Measurements from ENCODE around the gene ZMYM3. TPM values are rescaled to one million over a fixed set of nuclear protein-coding genes. Genes with fewer than 3 reads are reported as not detected.
"Not testable (repeated sequence)": the region's sequence is repeated elsewhere in the genome, so short reads cannot be mapped to it uniquely, and the experiment has no call there.

ZMYM3 gene
- total RNA-seq: 8.5 TPM

DNA sequence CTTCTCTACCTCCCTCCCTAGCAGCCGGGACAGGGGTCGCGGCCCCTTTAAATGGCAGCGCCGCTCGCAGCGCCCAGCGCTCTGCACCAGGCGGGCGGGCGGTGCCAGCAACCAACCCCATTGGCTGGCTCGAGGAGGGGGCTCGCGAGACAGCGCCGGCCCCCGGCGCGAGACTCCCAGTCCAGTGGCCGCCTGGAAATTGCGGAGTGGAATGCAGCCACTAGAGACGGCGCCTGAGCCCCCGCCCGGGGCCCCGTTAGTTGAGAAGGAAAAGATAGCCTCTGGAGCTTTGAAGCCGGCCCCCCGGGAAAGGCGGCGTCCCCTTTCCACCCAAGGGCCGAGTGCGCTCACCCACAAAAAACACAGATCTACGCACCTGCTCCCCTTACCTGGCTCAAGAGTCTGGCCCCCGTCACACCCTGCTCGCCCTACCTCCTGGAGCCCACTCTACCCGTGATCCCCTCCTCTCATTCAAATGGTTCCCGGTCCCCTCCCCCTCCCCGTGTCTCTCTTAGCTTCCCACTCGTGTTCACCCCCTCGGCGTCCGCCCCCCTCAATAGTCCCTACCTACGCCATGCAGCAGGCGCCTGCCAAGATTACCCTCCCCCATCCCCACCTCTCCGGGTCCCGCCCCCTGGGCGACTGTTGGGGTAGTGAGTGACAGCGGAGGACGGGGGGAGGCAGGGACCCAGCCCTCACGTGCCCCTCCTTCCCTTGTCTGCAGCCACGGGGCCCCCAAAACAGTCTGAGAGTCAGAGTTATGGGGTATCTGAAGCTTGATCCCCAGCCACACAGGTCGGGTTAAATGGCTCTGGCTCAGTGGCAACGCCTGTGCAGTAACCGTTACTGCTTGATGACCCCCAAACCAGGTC lies at the start of gene ZMYM3:
Gene ZMYM3 (minus strand): TSS at position 49 of the 872 bp plus-strand sequence. CDS start 885 bp downstream, outside the sequence.
- peak; percentile 91 for ATAC-seq

DNA sequence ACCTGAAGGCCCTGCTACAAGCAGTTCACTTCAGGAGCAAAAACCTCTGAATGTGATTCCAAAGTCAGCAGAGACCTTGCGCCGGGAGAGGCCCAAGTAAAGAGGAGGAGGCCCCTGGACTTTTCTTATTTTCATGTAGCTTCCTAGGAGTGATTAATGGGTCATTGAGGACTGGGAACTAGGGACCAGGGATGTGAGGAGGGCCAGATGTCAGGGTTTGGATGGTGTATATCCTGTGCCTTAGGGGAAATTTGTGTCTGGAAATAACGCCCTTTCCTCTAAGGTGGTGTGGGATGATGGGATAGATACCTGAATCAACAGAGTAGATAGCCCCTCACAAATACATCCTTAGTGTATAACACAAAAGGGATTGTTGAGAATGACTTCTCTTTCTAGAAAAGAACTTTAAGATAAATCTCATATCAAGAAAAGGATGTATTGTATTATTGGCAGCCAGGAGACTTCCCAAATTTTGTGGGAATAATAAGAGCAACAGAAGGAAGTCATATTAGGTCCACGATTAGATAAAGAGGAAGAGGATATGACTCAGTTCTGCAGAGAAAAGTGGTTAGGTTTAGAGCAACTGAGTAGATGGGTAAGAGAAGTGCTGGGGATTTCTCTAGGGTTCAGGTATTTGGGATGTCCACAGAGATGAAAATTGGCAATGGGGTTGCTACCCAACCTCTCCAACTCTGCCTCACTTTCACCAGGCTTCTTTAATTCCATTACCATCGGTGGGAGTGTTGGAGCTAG lies 48.7 kb upstream of the ZMYM3 start:
- ATAC-seq: no peak

- ATAC-seq: no peak
Observed at GRCh38 chrX:71301195-71301924, 47.4 kb upstream of the ZMYM3 start, which contains the start of gene ITGB1BP2. Gene ITGB1BP2, plus strand, starts transcription at chrX:71301750. Its CDS starts 57 bp downstream, at chrX:71301807.

GRCh38 chrX:71300495-71300894 lies 46.6 kb upstream of the ZMYM3 start:
- ATAC-seq: not testable (repeated sequence)

GRCh38 chrX:71300064-71300463 lies 46.1 kb upstream of the ZMYM3 start:
- not testable (repeated sequence) for ATAC-seq

DNA sequence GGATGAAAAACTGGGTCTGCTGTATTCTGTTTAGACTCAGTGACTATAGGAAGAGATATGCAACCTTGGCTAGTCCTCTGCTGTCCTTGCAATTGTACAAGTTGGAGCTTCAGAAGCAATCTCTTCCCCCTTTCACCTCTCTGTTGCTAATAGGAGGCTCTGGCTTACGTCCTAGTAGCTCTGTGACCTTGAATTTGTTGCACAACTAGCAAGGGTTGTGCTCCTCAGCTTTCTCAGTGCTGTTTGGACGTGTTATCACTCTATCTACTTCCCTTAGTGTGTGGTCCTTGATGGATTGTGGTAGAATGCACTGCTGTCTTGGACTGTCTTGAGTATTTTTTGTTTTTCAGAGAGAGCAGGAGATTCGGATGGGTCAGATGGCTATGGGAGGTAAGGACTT lies 44.2 kb upstream of the ZMYM3 start:
- no peak for ATAC-seq

GRCh38 chrX:71296806-71297205 lies 42.9 kb upstream of the ZMYM3 start:
- no peak for ATAC-seq

DNA sequence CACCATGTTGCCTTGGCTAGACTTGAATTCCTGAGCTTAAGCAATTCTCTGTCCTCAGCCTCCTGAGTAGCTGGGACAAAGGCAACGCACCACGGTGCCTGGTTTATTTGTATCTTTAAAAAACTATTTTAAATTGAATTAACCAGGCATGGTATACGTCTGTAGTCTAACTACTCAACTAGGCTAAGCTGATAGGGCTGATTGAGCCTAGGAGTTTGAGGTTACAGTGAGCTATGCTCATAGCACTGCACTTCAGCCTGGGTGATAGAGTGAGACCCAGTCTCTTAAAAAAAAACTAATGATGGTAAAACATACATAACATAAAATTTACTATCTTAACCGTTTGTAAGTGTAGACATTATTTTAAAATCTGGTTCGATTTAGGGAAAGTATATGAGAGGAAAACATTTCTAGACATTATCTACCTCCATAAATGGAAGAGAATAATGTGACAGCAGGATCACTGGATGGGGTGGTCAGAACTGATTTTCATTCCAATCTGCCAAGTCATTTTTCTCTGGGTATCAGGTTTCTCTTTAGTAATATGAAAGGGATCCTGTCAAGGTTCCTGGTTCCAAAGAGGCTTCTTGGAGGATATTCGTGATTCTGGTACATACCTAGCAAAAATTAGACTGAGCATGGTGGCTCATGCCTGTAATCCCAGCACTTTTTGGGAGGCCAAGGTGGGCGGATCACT lies 38.9 kb upstream of the ZMYM3 start:
- ATAC-seq: no peak

DNA sequence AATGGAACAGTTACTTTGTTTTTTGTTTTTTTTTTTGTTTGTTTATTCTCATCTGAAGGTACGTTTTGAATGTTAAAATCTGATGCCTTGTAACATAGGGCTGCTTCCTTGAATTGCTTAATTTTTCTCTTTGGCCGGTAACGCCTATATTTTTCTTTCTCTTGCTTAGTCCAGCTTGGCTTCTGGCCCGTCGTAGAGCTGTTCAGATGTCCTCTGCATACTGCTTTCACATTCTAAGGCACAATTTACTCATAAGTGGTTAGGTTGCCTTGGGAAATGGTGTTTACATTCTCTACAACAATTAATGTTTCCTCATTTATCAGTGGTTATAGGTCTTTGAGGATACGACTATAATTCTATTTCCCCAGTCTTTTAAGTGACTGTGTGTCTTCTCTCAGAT lies 37.4 kb upstream of the ZMYM3 start:
- ATAC-seq: no peak

DNA sequence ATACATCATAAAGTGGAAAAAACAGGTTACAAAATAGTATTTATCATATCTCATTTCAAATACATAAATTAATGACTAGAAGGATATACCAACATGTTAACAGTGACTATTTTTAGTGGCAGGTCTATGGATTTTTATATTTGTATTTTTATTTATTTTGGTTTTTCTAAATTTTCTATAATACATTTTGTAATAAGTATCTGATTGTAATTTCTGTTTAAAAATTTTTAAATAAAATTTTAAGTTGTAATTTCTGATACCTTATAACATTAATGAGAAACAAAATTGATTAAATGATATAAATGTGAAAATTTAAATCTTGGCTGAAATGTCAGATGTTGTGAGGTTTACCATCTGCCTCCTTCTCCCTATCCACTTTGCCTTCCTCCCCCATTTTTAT lies 32.0 kb upstream of the ZMYM3 start:
- ATAC-seq: no peak

DNA sequence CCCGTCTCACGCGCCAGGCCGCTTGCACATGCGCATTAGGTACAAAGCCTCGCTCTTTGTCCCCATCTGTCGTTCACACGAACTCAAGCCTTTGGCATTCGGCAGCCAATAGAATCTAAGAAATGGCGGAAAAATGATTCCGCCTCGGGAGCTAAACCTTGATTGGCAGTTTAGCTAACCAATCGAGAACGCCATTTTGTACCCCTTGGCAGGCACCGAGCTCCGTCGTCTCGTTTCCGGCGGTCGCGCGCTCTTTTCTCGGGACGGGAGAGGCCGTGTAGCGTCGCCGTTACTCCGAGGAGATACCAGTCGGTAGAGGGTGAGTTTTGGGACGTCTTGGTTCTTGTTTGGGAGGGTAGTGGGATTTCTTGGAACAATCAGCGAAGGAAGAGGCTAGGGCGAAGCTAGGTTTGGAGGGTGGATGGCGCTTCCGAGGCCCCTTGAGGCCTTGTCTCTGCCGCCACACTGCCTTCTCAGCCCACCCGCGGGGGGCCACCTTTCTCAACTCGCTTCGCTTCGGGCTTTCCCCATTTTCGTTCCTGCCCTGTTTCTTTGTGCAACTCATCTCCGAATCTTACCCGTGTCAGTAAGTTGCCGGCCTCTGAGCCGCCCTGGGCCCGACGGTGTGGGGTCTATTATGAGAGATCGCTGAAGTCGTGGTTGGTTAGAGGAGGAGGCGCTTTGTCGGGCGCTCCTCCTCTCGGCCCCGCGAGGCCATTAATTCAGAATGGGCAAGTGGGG lies 29.6 kb upstream of the ZMYM3 start, which contains the start of gene NONO:
Gene NONO (plus strand): TSS at position 233 of the 741 bp plus-strand sequence. CDS start 7,003 bp downstream, outside the sequence.
- peak; percentile 95 for ATAC-seq

DNA sequence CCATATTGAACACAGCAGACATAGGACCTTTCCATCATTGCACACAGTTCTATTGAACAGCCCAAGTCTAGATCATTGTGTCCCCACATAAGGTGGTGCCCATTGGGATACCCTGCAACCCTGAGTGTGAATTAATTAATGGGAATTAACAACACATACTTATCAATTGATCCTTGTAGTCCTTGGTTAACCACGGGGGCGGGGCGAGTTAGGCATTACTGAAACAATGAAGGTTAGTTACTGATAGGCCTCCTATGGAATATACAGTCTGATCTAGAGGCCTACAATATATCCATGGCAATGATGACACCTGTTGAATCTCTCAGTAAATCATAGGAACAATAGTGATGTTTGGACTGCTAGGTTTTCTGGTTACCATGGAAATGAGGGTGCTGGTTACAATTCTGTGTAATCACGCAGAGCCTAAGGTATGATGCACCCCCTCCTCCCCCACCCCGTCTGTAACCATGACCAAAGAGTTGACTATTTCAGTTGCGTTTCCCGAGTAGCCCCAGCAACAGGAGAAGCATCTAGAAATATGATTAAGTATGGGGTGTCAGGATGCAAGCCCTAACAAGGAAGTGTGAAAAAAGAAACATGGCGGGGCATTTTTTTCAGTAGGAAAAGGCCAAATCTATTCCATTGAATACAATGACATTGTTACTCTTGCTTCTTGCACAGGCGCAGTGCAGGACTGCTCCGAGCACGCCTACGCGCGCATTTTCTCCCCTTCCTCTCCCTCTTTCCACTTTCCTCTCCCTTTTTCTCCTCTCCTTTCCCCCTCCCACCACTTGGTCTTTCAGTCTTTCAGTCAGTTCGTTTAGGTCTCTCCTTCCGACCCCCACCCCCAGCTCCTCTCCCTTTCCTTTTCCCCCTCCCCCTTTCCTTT lies 28.8 kb upstream of the ZMYM3 start:
- ATAC-seq: peak; percentile 67

GRCh38 chrX:71281300-71281699 lies 27.4 kb upstream of the ZMYM3 start:
- ATAC-seq: not testable (repeated sequence)

- not testable (repeated sequence) for ATAC-seq
Observed at GRCh38 chrX:71272313-71272712, 18.4 kb upstream of the ZMYM3 start.

DNA sequence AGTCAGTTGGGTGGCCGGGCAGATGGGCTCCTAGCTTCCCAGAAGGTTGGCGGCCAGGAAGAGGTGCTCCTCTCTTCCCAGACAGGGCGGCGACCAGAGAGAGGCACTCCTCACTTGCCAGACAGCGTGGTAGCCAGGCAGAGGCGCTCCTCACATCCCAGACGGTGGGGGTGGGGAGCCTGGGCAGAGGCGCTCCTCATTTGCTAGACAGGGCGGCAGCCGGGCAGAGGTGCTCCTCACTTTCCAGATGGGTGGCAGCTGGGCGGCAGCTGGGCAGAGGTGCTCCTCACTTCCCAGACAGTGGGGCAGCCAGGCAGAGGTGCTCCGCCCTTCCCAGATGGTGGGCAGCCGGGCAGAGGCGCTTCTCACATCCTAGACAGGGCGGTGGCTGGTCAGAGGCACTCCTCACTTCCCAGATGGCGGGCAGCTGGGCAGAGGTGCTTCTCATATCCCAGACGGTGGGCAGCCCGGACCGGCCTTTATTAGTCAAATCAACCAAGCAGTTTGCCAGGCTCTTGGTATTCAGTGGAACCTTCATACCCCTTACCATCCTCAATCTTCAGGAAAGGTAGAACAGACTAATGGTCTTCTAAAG lies 16.0 kb upstream of the ZMYM3 start:
- ATAC-seq: no peak

DNA sequence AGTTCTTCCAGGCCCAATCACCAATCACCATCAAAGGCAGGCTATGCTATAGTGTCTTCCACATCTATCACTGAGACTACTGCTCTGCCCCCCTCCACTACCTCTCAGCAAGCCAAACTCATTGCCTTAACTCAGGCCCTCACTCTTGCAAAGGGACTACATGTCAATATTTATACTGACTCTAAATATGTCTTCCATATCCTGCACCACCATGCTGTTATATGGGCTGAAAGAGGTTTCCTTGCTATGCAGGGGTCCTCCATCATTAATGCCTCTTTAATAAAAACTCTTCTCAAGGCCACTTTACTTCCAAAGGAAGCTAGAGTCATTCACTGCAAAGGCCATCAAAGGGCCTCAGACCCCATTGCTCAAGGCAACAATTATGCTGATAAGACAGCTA lies 14.7 kb upstream of the ZMYM3 start:
- not testable (repeated sequence) for ATAC-seq

DNA sequence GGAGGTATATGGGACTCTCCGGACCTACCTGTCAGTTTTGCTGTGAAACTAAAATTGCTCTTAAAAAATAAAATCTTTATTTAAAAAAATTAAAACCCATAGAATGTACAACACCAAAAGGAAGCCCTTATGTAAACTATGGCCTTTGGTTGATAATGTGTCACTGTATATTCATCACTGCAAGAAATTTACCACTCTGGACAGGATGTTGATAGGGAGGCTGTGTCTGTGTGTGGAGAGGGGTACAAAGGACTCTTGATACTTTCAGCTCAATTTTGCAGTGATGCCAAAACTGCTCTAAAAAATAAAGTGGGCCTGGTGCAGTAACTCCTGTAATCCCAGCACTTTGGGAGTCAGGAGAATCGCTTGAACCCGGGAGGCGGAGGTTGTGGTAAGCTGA lies 2.9 kb upstream of the ZMYM3 start:
- no peak for ATAC-seq

DNA sequence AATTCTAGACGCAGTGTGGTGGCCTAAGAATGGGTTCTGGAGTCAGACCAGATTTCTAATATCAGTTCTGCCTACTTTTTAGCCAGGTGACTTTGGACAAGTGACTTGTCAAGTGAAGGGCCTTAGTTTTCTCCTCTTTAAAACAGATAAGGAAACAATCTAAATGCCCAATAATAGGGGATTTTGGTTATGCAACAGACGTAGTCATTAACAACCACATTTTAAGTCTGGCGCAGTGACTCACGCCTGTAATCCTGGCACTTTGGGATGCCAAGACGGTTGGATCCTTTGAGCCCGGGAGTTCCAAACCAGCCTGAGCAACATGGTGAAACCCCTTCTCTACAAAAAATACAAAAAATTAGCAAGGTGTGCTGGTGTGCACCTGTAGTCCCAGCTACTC lies 2.1 kb upstream of the ZMYM3 start:
- no peak for ATAC-seq

DNA sequence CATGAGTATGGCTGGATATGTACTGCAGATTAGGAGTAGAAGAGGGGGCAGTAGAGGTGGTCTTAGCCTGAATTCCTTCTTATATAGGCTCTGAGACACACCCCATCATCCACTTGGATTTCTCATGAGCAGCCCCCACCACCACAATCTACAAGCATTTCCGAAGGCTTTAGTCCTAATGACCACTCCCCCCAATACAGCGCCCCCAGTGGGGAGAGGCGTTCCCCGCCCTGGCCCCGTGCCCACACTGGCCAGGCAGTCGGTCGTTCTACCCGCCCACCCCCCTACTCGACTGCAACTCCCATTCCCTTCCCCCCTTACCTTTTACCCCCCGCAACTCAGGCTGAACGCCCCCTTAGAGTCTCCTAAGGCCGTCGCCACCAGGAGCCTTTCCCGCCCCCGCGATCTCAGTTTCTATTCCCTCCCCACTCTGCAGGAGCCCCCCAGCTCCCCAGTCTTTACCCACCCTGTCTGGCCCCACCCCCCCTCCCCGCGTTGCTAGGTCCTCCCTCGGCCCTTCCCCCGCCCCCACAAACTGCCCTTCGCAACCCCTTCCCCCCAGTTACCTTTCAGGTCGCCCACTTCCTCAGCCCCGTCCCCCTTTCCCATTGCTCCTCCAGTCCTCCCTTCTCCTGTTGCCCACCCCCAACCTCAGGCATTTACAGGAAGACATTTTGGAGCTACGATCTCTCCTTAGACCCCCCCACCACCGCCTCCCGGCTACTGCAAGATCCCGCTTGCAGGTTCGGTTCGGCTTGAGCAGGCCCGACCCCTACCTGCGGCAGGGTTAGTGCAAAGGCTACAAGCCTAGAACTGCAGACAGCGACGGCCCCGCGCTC lies 468 bp downstream of the ZMYM3 start:
- no peak for ATAC-seq
